HepG2 (cell line): ENCODE data around the gene SNUPN. TPM values are rescaled to one million over a fixed set of nuclear protein-coding genes. Genes with fewer than 3 reads are reported as not detected.
A peak's percentile ranks its signal among the peaks of the same experiment; 100 is the strongest.

Source experiments
- ATAC-seq: fragments of 200-7000 bp; cut with Tn5 transposase; 3 replicates; pipeline ENCODE4 v1.9.1; 2020; ENCODE audit warnings: mild to moderate bottlenecking, moderate library complexity
- BruUV-seq: library from RNA; stranded (reverse); fragments of 400-500 nt; replicated peaks from 2 replicates; lab custom pipeline; 2021; lab: Mats Ljungman, UMichigan
- CTCF ChIA-PET: fragments of 300-600 bp; formaldehyde crosslinking; extraction: SDS; loops from one replicate; lab custom pipeline; 2021; ENCODE audit warnings: low total read pairs, inconsistent platforms, low intra/inter-chr PET ratio; lab: Yijun Ruan, JAX
- POLR2A ChIA-PET: fragments of 350-600 bp; sonication (Branson Sonifier 250); formaldehyde crosslinking; loops from one replicate; lab custom pipeline; 2020; ENCODE audit warnings: antibody characterized with exemption, inconsistent platforms; lab: Yijun Ruan, JAX
- DNase-seq: peaks from one replicate; pipeline ENCODE4 v3.0.0-alpha.2; 2015; ENCODE audit warnings: low spot score
- FAIRE-seq: peaks from 3 replicates; lab custom pipeline; 2011; peaks lifted over from hg19 to GRCh38; lab: Jason Lieb, UNC
- H2AFZ ChIP-seq: one replicate; pipeline ENCODE4 v1.6.1; 2011; ENCODE audit warnings: low read length, inconsistent platforms
- H3K27ac ChIP-seq: fragments of 300-600 bp; 3 replicates; pipeline ENCODE4 v1.8.0; 2011; ENCODE audit warnings: mixed run types, mild to moderate bottlenecking, mixed read lengths, low read length, inconsistent platforms; ENCODE audit not compliant: insufficient read depth; ENCODE audit errors: extremely low read length
- H3K27me3 ChIP-seq, 2 experiments: fragments of 200-600 bp in 1 of 2; 2 replicates in 1 of 2; 3 replicates in 1 of 2; pipeline versions ENCODE4 v1.6.0 to v1.8.0; 2011; ENCODE audit warnings: low read length in 2 of 2, mild to moderate bottlenecking in 2 of 2, moderate library complexity in 2 of 2, inconsistent platforms in 1 of 2; ENCODE audit not compliant: insufficient read depth in 2 of 2, control insufficient read depth in 1 of 2
- H3K36me3 ChIP-seq, 2 experiments: fragments of 200-600 bp in 1 of 2; replicated peaks in 1 of 2; 2 replicates in 1 of 2; 3 replicates in 1 of 2; pipeline versions ENCODE4 v1.5.1 to v1.8.0; 2011; ENCODE audit warnings: low read length in 2 of 2, inconsistent platforms in 1 of 2; ENCODE audit not compliant: insufficient read depth in 2 of 2, control insufficient read depth in 1 of 2
- H3K4me1 ChIP-seq: 2 replicates; pipeline ENCODE4 v1.5.1; 2012; ENCODE audit warnings: low read length, inconsistent platforms; ENCODE audit not compliant: insufficient read depth
- H3K4me2 ChIP-seq: 2 replicates; pipeline ENCODE4 v1.6.0; 2011; ENCODE audit warnings: low read depth, low read length, inconsistent platforms
- H3K4me3 ChIP-seq, 3 experiments: fragments of 200-600 bp in 1 of 3; sonication (generic), shearing (Covaris generic) in 1 of 3; replicated peaks in 1 of 3; 2 replicates each; pipeline ENCODE4 v1.5.1; 2011 to 2016; ENCODE audit warnings: low read length in 3 of 3, inconsistent platforms in 2 of 3, low read depth in 2 of 3, mild to moderate bottlenecking in 2 of 3, control low read depth in 1 of 3, mixed read lengths in 1 of 3; ENCODE audit not compliant: insufficient read depth in 1 of 3
- H3K79me2 ChIP-seq: one replicate; pipeline ENCODE4 v1.6.1; 2011; ENCODE audit warnings: low read length, inconsistent platforms; ENCODE audit not compliant: insufficient read depth
- H3K9ac ChIP-seq: 2 replicates; pipeline ENCODE4 v1.6.0; 2011; ENCODE audit warnings: mild to moderate bottlenecking, low read depth, low read length, inconsistent platforms; ENCODE audit not compliant: insufficient read depth
- H3K9me3 ChIP-seq: 2 replicates; pipeline ENCODE4 v1.5.1; 2012; ENCODE audit warnings: mild to moderate bottlenecking, low read length
- H4K20me1 ChIP-seq: 2 replicates; pipeline ENCODE4 v1.6.0; 2011; ENCODE audit warnings: inconsistent platforms, mild to moderate bottlenecking, low read length, moderate library complexity; ENCODE audit not compliant: insufficient read depth
- TBX2 ChIP-seq: sonication (generic); formaldehyde crosslinking; IDR thresholded peaks from 2 replicates; pipeline ENCODE4 v1.5.0; 2020; ENCODE audit warnings: missing genetic modification reagents, mild to moderate bottlenecking, borderline replicate concordance
- ZBTB40 ChIP-seq, 2 experiments: fragments of 450-650 bp in 1 of 2; sonication (generic) in 1 of 2; formaldehyde crosslinking in 1 of 2; IDR thresholded peaks; 2 replicates each; pipeline versions ENCODE4 v1.6.1 to v1.8.0; 2016 to 2022; ENCODE audit warnings: antibody characterized with exemption in 1 of 2, mild to moderate bottlenecking in 1 of 2, missing genetic modification reagents in 1 of 2
- ZNF205 ChIP-seq: IDR thresholded peaks from 2 replicates; pipeline ENCODE4 v1.6.1; 2018; ENCODE audit warnings: missing biosample characterization, missing genetic modification reagents
- ZNF326 ChIP-seq: sonication (generic); formaldehyde crosslinking; IDR thresholded peaks from 2 replicates; pipeline ENCODE4 v1.4.0; 2020; ENCODE audit warnings: missing genetic modification reagents, borderline replicate concordance
- ZNF33A ChIP-seq: sonication (generic); formaldehyde crosslinking; IDR thresholded peaks from 2 replicates; pipeline ENCODE4 v1.5.1; 2020; ENCODE audit warnings: missing genetic modification reagents, mild to moderate bottlenecking, moderate library complexity, borderline replicate concordance
- ZNF687 ChIP-seq: sonication (generic); formaldehyde crosslinking; IDR thresholded peaks from 2 replicates; pipeline ENCODE4 v1.5.1; 2020; ENCODE audit warnings: mild to moderate bottlenecking, missing genetic modification reagents, moderate library complexity
- WGBS: methylation state at CpG from one replicate; pipeline ENCODE4 v1.1.6; 2017; ENCODE audit warnings: low lambda C conversion rate; 5-methylcytosine and 5-hydroxymethylcytosine counted together
- in situ Hi-C: cut with HindIII; loops from 2 replicates; pipeline ENCODE4 v1.10.0; 2017; ENCODE audit warnings: low pct_unique_long_range_greater_than_20kb; ENCODE audit not compliant: extremely low pct_ligation_motif_present
- intact Hi-C: fragments of 100-400 bp; cut with micrococcal nuclease; formaldehyde crosslinking; loops from one replicate; pipeline ENCODE4 v1.10.0; 2022; ENCODE audit not compliant: unreplicated experiment
- polyA plus RNA-seq, 8 experiments: library from polyadenylated mRNA; depleted of rRNA in 3 of 8; stranded (reverse) in 7 of 8; unstranded in 1 of 8; fragments of >200 nt; fragmentation: Illumina TruSeq in 4 of 8; extraction: Trizol in 4 of 8; gene quantifications; 2 replicates each; pipeline versions ENCODE4 v1.2.1 to v1.2.3, GENCODE V29; 2011 to 2016; ENCODE audit warnings: low read depth in 4 of 8, missing spikeins in 1 of 8, mixed read lengths in 1 of 8; ENCODE audit not compliant: insufficient read depth in 1 of 8
- total RNA-seq, 5 experiments: library from RNA; depleted of rRNA; stranded (reverse); fragments of >200 nt; fragmentation: Illumina TruSeq; extraction: Trizol; gene quantifications; 2 replicates each; pipeline ENCODE4 v1.2.3, GENCODE V29; 2016; ENCODE audit warnings: low read depth in 1 of 5

SNUPN gene
- total and polyA plus RNA-seq, 2 of the 13 experiments (the other 11 are each of a cell fraction or from before 2014, with no cell fraction given) = 9.0 to 16.4 TPM

- TF ChIP-seq ZNF687 (CRISPR knock-in tag) (peak; percentile 3; the same call in 1 of the 2 replicates), TBX2 (CRISPR knock-in tag) (peak; percentile 28)
Measured at GRCh38 chr15:75646944-75647364, 21.4 kb upstream of the SNUPN start (continued).

- no peak for ATAC-seq
- H3K4me1 ChIP-seq = peaks cover 48% of the 10 kb centered on the region
- FAIRE-seq = no peak
- H2AFZ ChIP-seq = peak overlapping the region; percentile 59
- no peak for DNase-seq
- no peaks in the 10 kb centered on the region for H3K36me3 ChIP-seq
- intact Hi-C loops (no loop called here), in situ Hi-C loops (loop anchor here (5.0 to 10.0 kb wide), 2 partner anchors 36 to 282 kb away; partner anchors contain the start of gene MAN2C1)
- peak overlapping the region; percentile 98 for H3K27ac ChIP-seq
- H3K4me2 ChIP-seq = peak overlapping the region; percentile 97
- H4K20me1 ChIP-seq = peaks cover 7% of the 10 kb centered on the region; the same call in 1 of the 2 replicates
- 36% methylated on average over 5 of the region's 5 CpGs for WGBS
- peaks cover 39% of the 10 kb centered on the region for H3K79me2 ChIP-seq
- POLR2A ChIA-PET = interaction anchor here (0.7 to 2.6 kb wide), 9 partner anchors 8 to 278 kb away, joined by 3 to 39 read pairs (median 13); partner anchors contain the start of genes IMP3, MAN2C1 and SNUPN
- peak overlapping the region; percentile 89 for H3K9ac ChIP-seq
- CTCF ChIA-PET = no interaction called here
- H3K9me3 ChIP-seq = no peaks in the 10 kb centered on the region
- H3K27me3 ChIP-seq = peaks cover 0 to 2% of the 10 kb centered on the region in 2 experiments; a peak in 1 of 5 replicates
- peak overlapping the region; percentile 83 to 96 (median 93) for H3K4me3 ChIP-seq
- BruUV-seq = no TSS peak
- TF ChIP-seq ZNF33A (CRISPR knock-in tag) (no peak), ZBTB40 (IDR thresholded peaks at IDR 0.05) (no peak), ZBTB40 (CRISPR knock-in tag; IDR thresholded peaks at IDR 0.05) (no peak), ZNF205 (CRISPR knock-in tag) (no peak), ZNF326 (no peak)
Measured at GRCh38 chr15:75646112-75646943, 20.8 kb upstream of the SNUPN start.
